GM08714 (cell line): ENCODE data around the gene PAPOLA.

Source experiments
- H3K4me3 ChIP-seq: fragments of 200-500 bp; sonication (Bioruptor generic); 2 replicates; pipeline ENCODE4 v1.5.1; 2014; ENCODE audit warnings: mild to moderate bottlenecking, low read length, inconsistent platforms
- ZNF274 ChIP-seq: IDR thresholded peaks from 2 replicates; pipeline ENCODE4 v1.6.1; 2012; ENCODE audit warnings: mild to moderate bottlenecking, low read depth, low read length

The PAPOLA gene

GRCh38 chr14:96567289-96567899 is 65.2 kb downstream of the PAPOLA start:
- TF ChIP-seq ZNF274, result no peak
- no peak overlapping the region for H3K4me3 ChIP-seq

- no peak overlapping the region for H3K4me3 ChIP-seq
- no peak for TF ChIP-seq ZNF274
These were observed 66.4 kb downstream of the PAPOLA start for GRCh38 chr14:96568621-96569020.

- TF ChIP-seq ZNF274, result no peak
- no peak overlapping the region for H3K4me3 ChIP-seq
These were observed 69.1 kb downstream of the PAPOLA start for GRCh38 chr14:96571311-96571710.

- no peak for TF ChIP-seq ZNF274
These were observed 71.4 kb downstream of the PAPOLA start for GRCh38 chr14:96573473-96574100.

GRCh38 chr14:96574171-96574632 is 72.0 kb downstream of the PAPOLA start:
- TF ChIP-seq ZNF274, result no peak

More at GRCh38 chr14:96573473-96574100, 71.4 kb downstream of the PAPOLA start:
- H3K4me3 ChIP-seq, result no peak overlapping the region

GRCh38 chr14:96574633-96575632 is 72.8 kb downstream of the PAPOLA start:
- H3K4me3 ChIP-seq, result no peak overlapping the region
- TF ChIP-seq ZNF274, result no peak

More at GRCh38 chr14:96574171-96574632, 72.0 kb downstream of the PAPOLA start:
- no peak overlapping the region for H3K4me3 ChIP-seq

- no peak for TF ChIP-seq ZNF274
- no peak overlapping the region for H3K4me3 ChIP-seq
These were observed 74.2 kb downstream of the PAPOLA start for GRCh38 chr14:96576359-96576758.

GRCh38 chr14:96576937-96577336 is 74.8 kb downstream of the PAPOLA start:
- no peak for TF ChIP-seq ZNF274
- H3K4me3 ChIP-seq, result no peak overlapping the region

GRCh38 chr14:96578619-96579018 is 76.4 kb downstream of the PAPOLA start:
- H3K4me3 ChIP-seq, result no peak overlapping the region
- no peak for TF ChIP-seq ZNF274

- no peak overlapping the region for H3K4me3 ChIP-seq
- TF ChIP-seq ZNF274, result no peak
These were observed 77.2 kb downstream of the PAPOLA start for GRCh38 chr14:96579358-96579757.

- H3K4me3 ChIP-seq, result no peak overlapping the region
- TF ChIP-seq ZNF274, result no peak
These were observed 77.7 kb downstream of the PAPOLA start for GRCh38 chr14:96579855-96580254.

GRCh38 chr14:96580566-96580965 is 78.4 kb downstream of the PAPOLA start:
- no peak for TF ChIP-seq ZNF274
- no peak overlapping the region for H3K4me3 ChIP-seq

- TF ChIP-seq ZNF274, result no peak
- no peak overlapping the region for H3K4me3 ChIP-seq
These were observed 78.8 kb downstream of the PAPOLA start for GRCh38 chr14:96581026-96581425.

- H3K4me3 ChIP-seq, result no peak overlapping the region
- no peak for TF ChIP-seq ZNF274
These were observed 79.7 kb downstream of the PAPOLA start for GRCh38 chr14:96581902-96582301.
